Thyroid gland (tissue), 4 donors: Measurements from ENCODE around the gene CATSPERZ. TPM values are rescaled to one million over a fixed set of nuclear protein-coding genes. Genes with fewer than 3 reads are reported as not detected.

Experiments
- DNase-seq, 2 donors: peaks; one replicate each; pipeline ENCODE4 v3.0.0-alpha.2; 2019
- H3K27ac ChIP-seq, 3 donors: fragments of 200-600 bp; sonication (generic); 1 replicate in 2 of 3; 2 replicates in 1 of 3; pipeline ENCODE4 v1.5.1; 2016 to 2019; ENCODE audit warnings: mild to moderate bottlenecking in 1 of 3, moderate library complexity in 1 of 3
- H3K27me3 ChIP-seq: fragments of 200-600 bp; sonication (generic); one replicate; pipeline ENCODE4 v1.5.1; 2019
- H3K36me3 ChIP-seq, 2 donors: fragments of 200-600 bp; sonication (generic); one replicate each; pipeline ENCODE4 v1.5.1; 2016 to 2019
- H3K4me1 ChIP-seq, 2 donors: fragments of 200-600 bp; sonication (generic); one replicate each; pipeline ENCODE4 v1.5.1; 2017 to 2019
- H3K4me3 ChIP-seq, 3 donors: fragments of 200-600 bp; sonication (generic); replicated peaks in 1 of 3; 1 replicate in 2 of 3; 2 replicates in 1 of 3; pipeline ENCODE4 v1.5.1; 2016; ENCODE audit warnings: mild to moderate bottlenecking in 1 of 3
- H3K9me3 ChIP-seq: fragments of 200-600 bp; sonication (generic); one replicate; pipeline ENCODE4 v1.5.1; 2017
- POLR2A ChIP-seq, 2 donors: fragments of 450-650 bp; IDR thresholded peaks; one replicate each; pipeline ENCODE4 v1.6.1; 2017; ENCODE audit warnings: antibody characterized with exemption in 2 of 2, mild to moderate bottlenecking in 2 of 2, moderate library complexity in 1 of 2
- WGBS, 2 donors: methylation state at CpG; one replicate each; pipeline ENCODE4 v1.1.5; 2017; 5-methylcytosine and 5-hydroxymethylcytosine counted together
- intact Hi-C: fragments of 100-400 bp; cut with DNase I; formaldehyde crosslinking; loops from one replicate; pipeline ENCODE4 v1.15.1; 2023
- microRNA-seq: library from miRNA; unstranded; fragments of <30 nt; microRNA quantifications from one replicate; pipeline ENCODE4, GENCODE V29; 2016
- small RNA-seq: library from RNA; depleted of rRNA; stranded (forward); fragments of <200 nt; gene quantifications from one replicate; pipeline ENCODE3, GENCODE V24; 2016
- total RNA-seq, 4 donors: library from RNA; depleted of rRNA; stranded (reverse); fragments of >200 nt; gene quantifications; one replicate each; pipeline ENCODE4 v1.2.3, GENCODE V29; 2016
- TF ChIP-seq, protein P1 (sequence below), 6 experiments: fragments of 200-600 bp in 3 of 6; fragments of 450-650 bp in 3 of 6; sonication (generic) in 3 of 6; IDR thresholded peaks; one replicate each; pipeline ENCODE4 v1.5.1; 2016 to 2019; ENCODE audit warnings: antibody characterized with exemption in 6 of 6, mild to moderate bottlenecking in 2 of 6, inconsistent platforms in 1 of 6, moderate library complexity in 1 of 6

Gene CATSPERZ
- total RNA-seq, 4 donors from 2014 or later = 1.0 to 3.1 TPM; not detected in 2

DNA sequence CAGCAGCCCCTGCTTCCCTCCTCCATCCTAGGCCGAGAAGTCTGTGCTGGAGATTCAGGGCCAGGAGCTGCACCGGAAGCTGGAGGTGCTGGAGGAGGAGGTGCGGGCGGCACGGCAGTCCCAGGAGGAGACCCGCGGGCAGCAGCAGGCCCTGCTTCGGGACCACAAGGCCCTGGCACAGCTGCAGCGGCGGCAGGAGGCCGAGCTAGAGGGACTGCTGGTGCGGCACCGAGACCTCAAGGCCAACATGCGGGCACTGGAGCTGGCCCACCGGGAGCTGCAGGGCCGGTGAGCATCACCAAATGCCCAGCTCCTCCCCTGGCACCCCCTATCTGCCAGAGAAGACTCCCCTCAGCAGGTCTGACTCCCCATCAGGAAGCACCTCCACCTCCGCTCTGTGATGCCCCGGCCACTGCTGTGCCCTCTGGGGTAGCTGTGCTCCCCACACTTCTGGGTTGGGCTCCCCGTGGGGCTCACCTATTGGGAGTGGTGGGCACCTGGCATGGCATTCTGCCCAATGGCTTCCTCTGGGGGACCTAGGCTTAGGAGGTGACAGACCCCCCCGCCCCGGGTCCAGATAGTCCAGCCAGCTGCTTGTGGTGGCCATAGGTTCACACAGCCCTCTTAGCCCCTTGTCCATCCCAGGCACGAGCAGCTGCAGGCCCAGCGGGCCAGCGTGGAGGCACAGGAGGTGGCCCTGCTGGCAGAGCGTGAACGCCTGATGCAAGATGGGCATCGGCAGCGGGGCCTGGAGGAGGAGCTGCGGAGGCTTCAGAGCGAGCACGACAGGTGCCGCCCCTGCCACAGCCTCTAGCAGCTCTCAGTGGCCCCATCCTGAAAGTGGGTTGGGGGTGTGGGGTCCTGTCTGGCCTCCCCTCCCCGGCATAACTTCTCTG lies 52.2 kb downstream of the CATSPERZ start:
- WGBS, 2 donors = 87 to 95% methylated on average over 14 to 27 of the region's 33 CpGs
- H3K9me3 ChIP-seq = no peaks in the 10 kb centered on the region
- H3K27ac ChIP-seq = no peak overlapping the region
- H3K4me3 ChIP-seq = no peak overlapping the region
- no peaks in the 10 kb centered on the region for H3K36me3 ChIP-seq
- H3K4me1 ChIP-seq = peaks cover 0 to 8% of the 10 kb centered on the region in 2 donors
- TF ChIP-seq, protein P1, sequence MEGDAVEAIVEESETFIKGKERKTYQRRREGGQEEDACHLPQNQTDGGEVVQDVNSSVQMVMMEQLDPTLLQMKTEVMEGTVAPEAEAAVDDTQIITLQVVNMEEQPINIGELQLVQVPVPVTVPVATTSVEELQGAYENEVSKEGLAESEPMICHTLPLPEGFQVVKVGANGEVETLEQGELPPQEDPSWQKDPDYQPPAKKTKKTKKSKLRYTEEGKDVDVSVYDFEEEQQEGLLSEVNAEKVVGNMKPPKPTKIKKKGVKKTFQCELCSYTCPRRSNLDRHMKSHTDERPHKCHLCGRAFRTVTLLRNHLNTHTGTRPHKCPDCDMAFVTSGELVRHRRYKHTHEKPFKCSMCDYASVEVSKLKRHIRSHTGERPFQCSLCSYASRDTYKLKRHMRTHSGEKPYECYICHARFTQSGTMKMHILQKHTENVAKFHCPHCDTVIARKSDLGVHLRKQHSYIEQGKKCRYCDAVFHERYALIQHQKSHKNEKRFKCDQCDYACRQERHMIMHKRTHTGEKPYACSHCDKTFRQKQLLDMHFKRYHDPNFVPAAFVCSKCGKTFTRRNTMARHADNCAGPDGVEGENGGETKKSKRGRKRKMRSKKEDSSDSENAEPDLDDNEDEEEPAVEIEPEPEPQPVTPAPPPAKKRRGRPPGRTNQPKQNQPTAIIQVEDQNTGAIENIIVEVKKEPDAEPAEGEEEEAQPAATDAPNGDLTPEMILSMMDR (IDR thresholded peaks at IDR 0.05) = no peak
- no peak for TF ChIP-seq POLR2A (IDR thresholded peaks at IDR 0.05)
- intact Hi-C loops = no loop called here
- no peaks in the 10 kb centered on the region for H3K27me3 ChIP-seq
- DNase-seq = no peak

DNA sequence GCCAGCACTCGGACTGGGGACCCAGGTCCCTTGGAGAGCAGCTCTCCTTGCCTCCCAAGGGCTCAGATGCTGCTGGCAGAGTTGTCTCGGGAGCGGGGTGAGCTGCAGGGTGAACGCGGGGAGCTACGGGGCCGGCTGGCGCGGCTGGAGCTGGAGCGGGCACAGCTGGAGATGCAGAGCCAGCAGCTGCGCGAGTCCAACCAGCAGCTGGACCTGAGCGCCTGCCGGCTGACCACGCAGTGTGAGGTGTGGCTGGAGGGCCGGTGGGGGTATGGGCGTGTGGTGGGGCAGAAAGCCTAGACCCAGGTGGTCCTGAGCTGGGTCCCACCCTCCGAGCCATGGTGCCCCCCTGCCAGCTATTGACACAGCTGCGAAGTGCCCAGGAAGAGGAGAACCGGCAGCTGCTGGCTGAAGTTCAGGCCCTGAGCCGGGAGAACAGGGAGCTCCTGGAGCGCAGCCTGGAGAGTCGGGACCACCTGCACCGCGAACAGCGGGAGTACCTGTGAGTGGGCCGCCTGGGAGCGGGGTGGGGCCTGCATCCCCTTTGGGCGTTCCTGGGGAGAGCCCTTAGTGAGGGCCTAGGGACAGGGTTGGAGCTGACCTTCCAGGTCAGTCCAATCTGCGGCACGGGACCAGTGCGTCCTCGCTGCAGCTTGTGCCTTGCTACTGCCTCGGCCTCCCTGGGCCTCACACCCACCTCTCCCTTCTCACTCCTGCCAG lies 53.0 kb downstream of the CATSPERZ start:
- Histone ChIP-seq H3K27me3 (no peaks in the 10 kb centered on the region), H3K4me1 (peaks cover 5 to 14% of the 10 kb centered on the region in 2 donors), H3K36me3 (no peaks in the 10 kb centered on the region), H3K27ac (no peak overlapping the region), H3K4me3 (no peak overlapping the region), H3K9me3 (no peaks in the 10 kb centered on the region)
- intact Hi-C loops = no loop called here
- WGBS, 2 donors = 91 to 93% methylated on average over 5 to 16 of the region's 34 CpGs
- TF ChIP-seq POLR2A (IDR thresholded peaks at IDR 0.05) = no peak
- TF ChIP-seq, protein P1 (IDR thresholded peaks at IDR 0.05) = no peak
- DNase-seq = no peak

DNA sequence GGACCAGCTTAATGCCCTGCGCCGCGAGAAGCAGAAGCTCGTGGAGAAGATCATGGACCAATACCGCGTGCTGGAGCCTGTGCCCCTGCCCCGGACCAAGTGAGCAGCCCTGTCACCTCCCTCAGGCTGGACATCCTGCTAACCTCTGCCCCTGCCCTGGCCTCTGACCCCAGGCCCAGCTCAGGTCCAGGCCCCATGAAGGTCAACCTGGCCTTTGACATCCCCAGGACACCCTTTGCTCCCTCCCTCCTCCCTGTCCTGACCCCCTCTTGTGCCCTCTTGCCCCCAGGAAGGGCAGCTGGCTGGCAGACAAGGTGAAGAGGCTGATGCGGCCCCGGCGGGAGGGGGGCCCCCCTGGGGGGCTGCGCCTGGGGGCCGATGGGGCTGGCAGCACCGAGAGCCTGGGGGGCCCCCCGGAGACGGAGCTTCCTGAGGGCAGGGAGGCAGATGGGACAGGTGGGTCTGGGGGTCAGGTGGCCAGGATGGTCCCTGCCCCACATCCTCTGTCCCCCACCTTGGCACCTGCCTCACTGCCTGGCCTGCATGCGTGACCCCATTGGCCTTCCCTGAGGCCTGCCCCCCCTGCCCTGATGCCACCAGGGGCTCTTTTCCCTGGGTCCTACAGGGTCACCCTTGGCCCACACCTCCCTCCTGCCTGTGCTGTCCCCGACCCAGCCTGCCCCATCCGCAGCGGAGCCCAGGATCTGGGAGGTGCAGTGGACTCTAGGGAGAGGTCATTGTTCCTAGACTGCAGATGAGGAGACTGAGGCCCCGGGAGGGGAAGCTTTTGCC lies 53.8 kb downstream of the CATSPERZ start:
- H3K9me3 ChIP-seq = no peaks in the 10 kb centered on the region
- no peak overlapping the region for H3K4me3 ChIP-seq
- no peak for DNase-seq
- WGBS, 2 donors = 83 to 92% methylated on average over 12 to 15 of the region's 20 CpGs
- no peak for TF ChIP-seq POLR2A (IDR thresholded peaks at IDR 0.05)
- TF ChIP-seq, protein P1 (IDR thresholded peaks at IDR 0.05) = no peak
- no peaks in the 10 kb centered on the region for H3K27me3 ChIP-seq
- H3K27ac ChIP-seq = no peak overlapping the region
- no peaks in the 10 kb centered on the region for H3K36me3 ChIP-seq
- H3K4me1 ChIP-seq = peaks cover 11 to 20% of the 10 kb centered on the region in 2 donors
- intact Hi-C loops = no loop called here

Small RNA genes lying within 50 kb of the gene (microRNA-seq; reads per million reads assigned to microRNA genes)
- not detected for gene MIR7155

Small RNA genes lying within 50 kb of the gene (small RNA-seq; reads per million reads assigned to genes)
- gene MIR7155 = not detected
- not detected for gene RF00019

Other genes starting within 250 kb of the CATSPERZ start
- 10 to 100 TPM; 62.5 to 89.5 (median 70.0) TPM for gene MACROD1, start 134.2 kb upstream of the CATSPERZ start, total RNA-seq
- gene STIP1, start 114.2 kb upstream of the CATSPERZ start, total RNA-seq = 100 to 1,000 TPM in 2 of 4 donors, 10 to 100 TPM in 2; 80.8 to 116 (median 106) TPM
- gene FERMT3, start 93.6 kb upstream of the CATSPERZ start, total RNA-seq = 10 to 100 TPM in 2 of 4 donors, 1 to 10 TPM in 2; 7.6 to 13.9 (median 10.8) TPM
- 10 to 100 TPM; 50.5 to 90.8 (median 65.9) TPM for gene TRPT1, start 74.2 kb upstream of the CATSPERZ start, total RNA-seq
- 100 to 1,000 TPM in 2 of 4 donors, 10 to 100 TPM in 2; 65.6 to 109 (median 94.4) TPM for gene NUDT22, start 74.1 kb upstream of the CATSPERZ start, total RNA-seq
- gene DNAJC4, start 69.8 kb upstream of the CATSPERZ start, total RNA-seq = 10 to 100 TPM; 10.9 to 48.6 (median 21.9) TPM
- 100 to 1,000 TPM in 1 of 4 donors, 10 to 100 TPM in 3; 52.9 to 101 (median 75.7) TPM for gene VEGFB, start 65.8 kb upstream of the CATSPERZ start, total RNA-seq
- 100 to 1,000 TPM; 107 to 271 (median 196) TPM for gene FKBP2, start 59.3 kb upstream of the CATSPERZ start, total RNA-seq
- gene PPP1R14B, start 53.4 kb upstream of the CATSPERZ start, total RNA-seq = 100 to 1,000 TPM in 1 of 4 donors, 10 to 100 TPM in 3; 34.2 to 103 (median 83.8) TPM
- 10 to 100 TPM; 18.8 to 39.2 (median 23.5) TPM for gene PLCB3, start 48.8 kb upstream of the CATSPERZ start, total RNA-seq
- 100 to 1,000 TPM in 3 of 4 donors, 10 to 100 TPM in 1; 79.0 to 239 (median 148) TPM for gene BAD, start 15.7 kb upstream of the CATSPERZ start, total RNA-seq
- 10 to 100 TPM; 14.9 to 46.9 (median 33.8) TPM for gene GPR137, start 14.5 kb upstream of the CATSPERZ start, total RNA-seq
- not detected for gene KCNK4, start 9.1 kb upstream of the CATSPERZ start, total RNA-seq
- 10 to 100 TPM; 42.8 to 71.6 (median 58.3) TPM for gene ESRRA, start 5.2 kb downstream of the CATSPERZ start, total RNA-seq
- gene TRMT112, start 17.2 kb downstream of the CATSPERZ start, total RNA-seq = 100 to 1,000 TPM; 228 to 435 (median 237) TPM
- gene PRDX5, start 17.8 kb downstream of the CATSPERZ start, total RNA-seq = 100 to 1,000 TPM; 384 to 962 (median 653) TPM
- 1 to 10 TPM; 2.8 to 7.0 (median 3.6) TPM for gene CCDC88B, start 39.8 kb downstream of the CATSPERZ start, total RNA-seq
- 10 to 100 TPM; 19.2 to 44.9 (median 21.8) TPM for gene RPS6KA4, start 58.8 kb downstream of the CATSPERZ start, total RNA-seq